ENCODE measurements around the gene CDC40. TPM values are rescaled to one million over a fixed set of nuclear protein-coding genes. Genes with fewer than 3 reads are reported as not detected.
"Not testable (repeated sequence)": the region's sequence is repeated elsewhere in the genome, so short reads cannot be mapped to it uniquely, and the experiment has no call there.

The CDC40 gene
- total RNA-seq, 1 donor: 27.5 TPM

GRCh38 chr6:110271732-110272022 is 91.5 kb downstream of the CDC40 start:
- no peak for TF ChIP-seq CTCF (IDR thresholded peaks at IDR 0.05; ENCODE audit: extremely low read depth, low read depth, low read length)
- Histone ChIP-seq H3K4me2 (ENCODE audit: insufficient read depth, low read length) (no peak overlapping the region), H3K9me3 (ENCODE audit: low read depth, low read length) (no peaks in the 10 kb centered on the region), H3K4me1 (ENCODE audit: insufficient read depth, low read length) (no peaks in the 10 kb centered on the region), H3K4me3 (ENCODE audit: insufficient read depth, low read length) (no peak overlapping the region), H3K36me3 (ENCODE audit: insufficient read depth, low read length) (no peaks in the 10 kb centered on the region), H3K27ac (ENCODE audit: low read depth, low read length) (no peak overlapping the region), H3K79me2 (ENCODE audit: insufficient read depth, low read length) (no peaks in the 10 kb centered on the region), H2AFZ (ENCODE audit: low read length) (no peak overlapping the region), H4K20me1 (ENCODE audit: insufficient read depth, low read length) (no peaks in the 10 kb centered on the region), H3K27me3 (ENCODE audit: insufficient read depth, low read length) (no peaks in the 10 kb centered on the region)
- DNase-seq (ENCODE audit: insufficient read length, low spot score, missing footprints): no peak

- not testable (repeated sequence) for H4K20me1 ChIP-seq (ENCODE audit: insufficient read depth, low read length); H2AFZ ChIP-seq (ENCODE audit: low read length); H3K4me1 ChIP-seq (ENCODE audit: insufficient read depth, low read length); H3K9me3 ChIP-seq (ENCODE audit: low read depth, low read length); DNase-seq (ENCODE audit: insufficient read length, low spot score, missing footprints); H3K4me2 ChIP-seq (ENCODE audit: insufficient read depth, low read length); H3K4me3 ChIP-seq (ENCODE audit: insufficient read depth, low read length); H3K36me3 ChIP-seq (ENCODE audit: insufficient read depth, low read length); H3K27ac ChIP-seq (ENCODE audit: low read depth, low read length); H3K27me3 ChIP-seq (ENCODE audit: insufficient read depth, low read length); H3K79me2 ChIP-seq (ENCODE audit: insufficient read depth, low read length)
Measured at GRCh38 chr6:110272781-110273180, 92.6 kb downstream of the CDC40 start.

- no peak overlapping the region for H3K4me2 ChIP-seq (ENCODE audit: insufficient read depth, low read length)
- no peaks in the 10 kb centered on the region for H3K79me2 ChIP-seq (ENCODE audit: insufficient read depth, low read length)
- no peak overlapping the region for H3K27ac ChIP-seq (ENCODE audit: low read depth, low read length)
- no peaks in the 10 kb centered on the region for H3K9me3 ChIP-seq (ENCODE audit: low read depth, low read length)
- no peaks in the 10 kb centered on the region for H3K27me3 ChIP-seq (ENCODE audit: insufficient read depth, low read length)
- H3K4me1 ChIP-seq (ENCODE audit: insufficient read depth, low read length): no peaks in the 10 kb centered on the region
- H3K36me3 ChIP-seq (ENCODE audit: insufficient read depth, low read length): no peaks in the 10 kb centered on the region
- H2AFZ ChIP-seq (ENCODE audit: low read length): no peak overlapping the region
- H4K20me1 ChIP-seq (ENCODE audit: insufficient read depth, low read length): no peaks in the 10 kb centered on the region
- no peak overlapping the region for H3K4me3 ChIP-seq (ENCODE audit: insufficient read depth, low read length)
- TF ChIP-seq CTCF (IDR thresholded peaks at IDR 0.05; ENCODE audit: extremely low read depth, low read depth, low read length): no peak
- no peak for DNase-seq (ENCODE audit: insufficient read length, low spot score, missing footprints)
Measured at GRCh38 chr6:110277100-110277665, 97.0 kb downstream of the CDC40 start.

Other genes with a start within 250 kb of the CDC40 start
- gene GPR6, start 202.1 kb upstream of the CDC40 start, total RNA-seq: not detected in 2 replicates
- 18.6 and 18.8 TPM in 2 replicates for gene WASF1, start 757 bp upstream of the CDC40 start, total RNA-seq
- 0.29 and 0.36 TPM in 2 replicates for gene METTL24, start 177.9 kb downstream of the CDC40 start, total RNA-seq
- 3.6 and 5.9 TPM in 2 replicates for gene DDO, start 235.1 kb downstream of the CDC40 start, total RNA-seq